H9 (cell line): Measurements from ENCODE around the gene IZUMO4. TPM values are rescaled to one million over a fixed set of nuclear protein-coding genes. Genes with fewer than 3 reads are reported as not detected.

Experiments used
- DNase-seq: peaks from one replicate; pipeline ENCODE4 v3.0.0-alpha.2; 2017
- H2AFZ ChIP-seq: one replicate; pipeline ENCODE4 v1.6.1; 2013; ENCODE audit warnings: mild to moderate bottlenecking, low read length, control low read depth, moderate library complexity
- H2AK5ac ChIP-seq: 2 replicates; pipeline ENCODE4 v1.6.1; 2013; ENCODE audit warnings: low read length, control low read depth, mixed read lengths; ENCODE audit not compliant: insufficient read length
- H2BK120ac ChIP-seq: one replicate; pipeline ENCODE4 v1.6.1; 2013; ENCODE audit warnings: low read depth, mild to moderate bottlenecking, low read length, control low read depth, inconsistent platforms; ENCODE audit not compliant: poor library complexity, severe bottlenecking
- H2BK12ac ChIP-seq: 2 replicates; pipeline ENCODE4 v1.6.1; 2013; ENCODE audit warnings: low read length, control low read depth, mixed read lengths, low read depth; ENCODE audit not compliant: insufficient read length
- H2BK15ac ChIP-seq: 2 replicates; pipeline ENCODE4 v1.6.1; 2013; ENCODE audit warnings: low read depth, low read length, control low read depth
- H2BK20ac ChIP-seq: one replicate; pipeline ENCODE4 v1.6.1; 2013; ENCODE audit warnings: low read depth, mild to moderate bottlenecking, low read length, control low read depth, inconsistent platforms; ENCODE audit not compliant: poor library complexity, severe bottlenecking
- H2BK5ac ChIP-seq: 2 replicates; pipeline ENCODE4 v1.6.1; 2013; ENCODE audit warnings: low read length, control low read depth, mixed read lengths; ENCODE audit not compliant: insufficient read length
- H3K14ac ChIP-seq: 2 replicates; pipeline ENCODE4 v1.6.1; 2013; ENCODE audit warnings: low read length, control low read depth; ENCODE audit not compliant: insufficient read depth
- H3K18ac ChIP-seq: 2 replicates; pipeline ENCODE4 v1.6.1; 2013; ENCODE audit warnings: low read depth, mild to moderate bottlenecking, mixed read lengths, low read length, control low read depth; ENCODE audit not compliant: insufficient read length
- H3K23ac ChIP-seq: 2 replicates; pipeline ENCODE4 v1.6.1; 2013; ENCODE audit warnings: low read length, control low read depth, mixed read lengths, low read depth; ENCODE audit not compliant: insufficient read length
- H3K23me2 ChIP-seq: 2 replicates; pipeline ENCODE4 v1.6.1; 2013; ENCODE audit warnings: low read depth, mild to moderate bottlenecking, mixed read lengths, low read length, control low read depth; ENCODE audit not compliant: insufficient read length, poor library complexity, severe bottlenecking
- H3K27ac ChIP-seq: 2 replicates; pipeline ENCODE4 v1.5.1; 2013; ENCODE audit warnings: low read length, control low read depth, mixed read lengths, low read depth; ENCODE audit not compliant: insufficient read length
- H3K27me3 ChIP-seq: 2 replicates; pipeline ENCODE4 v1.6.1; 2013; ENCODE audit warnings: low read length, control low read depth, inconsistent platforms; ENCODE audit not compliant: insufficient read depth
- H3K4ac ChIP-seq: 2 replicates; pipeline ENCODE4 v1.6.1; 2013; ENCODE audit warnings: low read depth, mild to moderate bottlenecking, control low read depth, inconsistent platforms, low read length, moderate library complexity
- H3K4me1 ChIP-seq: 2 replicates; pipeline ENCODE4 v1.6.1; 2013; ENCODE audit warnings: low read length, control low read depth, inconsistent platforms; ENCODE audit not compliant: insufficient read depth
- H3K4me2 ChIP-seq: 2 replicates; pipeline ENCODE4 v1.6.1; 2013; ENCODE audit warnings: low read length, control low read depth, mixed read lengths; ENCODE audit not compliant: insufficient read length, insufficient read depth
- H3K56ac ChIP-seq: 2 replicates; pipeline ENCODE4 v1.6.1; 2013; ENCODE audit warnings: low read depth, mild to moderate bottlenecking, mixed read lengths, low read length, control low read depth; ENCODE audit not compliant: insufficient read length
- H3K79me1 ChIP-seq: 2 replicates; pipeline ENCODE4 v1.6.1; 2013; ENCODE audit warnings: low read depth, mild to moderate bottlenecking, moderate library complexity, low read length, control low read depth, inconsistent platforms; ENCODE audit not compliant: insufficient read depth, poor library complexity, severe bottlenecking
- H3K79me2 ChIP-seq: 2 replicates; pipeline ENCODE4 v1.6.1; 2013; ENCODE audit warnings: low read length, control low read depth, inconsistent platforms; ENCODE audit not compliant: insufficient read depth
- H3K9ac ChIP-seq: 2 replicates; pipeline ENCODE4 v1.6.1; 2013; ENCODE audit warnings: low read length, control low read depth, mixed read lengths; ENCODE audit not compliant: insufficient read length; ENCODE audit errors: extremely low read depth
- H3K9me3 ChIP-seq: one replicate; pipeline ENCODE4 v1.6.1; 2013; ENCODE audit warnings: low read depth, low read length, inconsistent platforms; ENCODE audit not compliant: control insufficient read depth
- H3T11ph ChIP-seq: one replicate; pipeline ENCODE4 v1.6.1; 2013; ENCODE audit warnings: mild to moderate bottlenecking, low read length, control low read depth, inconsistent platforms
- H4K20me1 ChIP-seq: one replicate; pipeline ENCODE4 v1.6.1; 2013; ENCODE audit not compliant: control insufficient read depth, insufficient read length, insufficient read depth
- H4K5ac ChIP-seq: 2 replicates; pipeline ENCODE4 v1.6.1; 2013; ENCODE audit warnings: low read depth, mild to moderate bottlenecking, mixed read lengths, low read length, control low read depth; ENCODE audit not compliant: insufficient read length
- H4K8ac ChIP-seq: replicated peaks from 2 replicates; pipeline ENCODE4 v1.6.1; 2013; ENCODE audit warnings: low read length, control low read depth, mixed read lengths, low read depth; ENCODE audit not compliant: insufficient read length
- H4K91ac ChIP-seq: 2 replicates; pipeline ENCODE4 v1.6.1; 2013; ENCODE audit warnings: low read depth, mild to moderate bottlenecking, moderate library complexity, mixed read lengths, low read length, control low read depth; ENCODE audit not compliant: insufficient read length
- H3K27ac Mint-ChIP-seq, 3 experiments: 2 replicates in 2 of 3; 3 replicates in 1 of 3; pipeline ENCODE4 v1.8.0; 2020 to 2021; ENCODE audit warnings: mixed read lengths in 3 of 3, mild to moderate bottlenecking in 1 of 3, moderate library complexity in 1 of 3
- H3K27me3 Mint-ChIP-seq: 2 replicates; pipeline ENCODE4 v1.8.0; 2021; ENCODE audit warnings: low read depth, mild to moderate bottlenecking, moderate library complexity, mixed read lengths
- H3K36me3 Mint-ChIP-seq, 3 experiments: 2 replicates in 2 of 3; 3 replicates in 1 of 3; pipeline ENCODE4 v1.8.0; 2020 to 2021; ENCODE audit warnings: low read depth in 3 of 3, mixed read lengths in 3 of 3; ENCODE audit not compliant: insufficient read depth in 1 of 3
- H3K4me1 Mint-ChIP-seq, 2 experiments: 2 replicates each; pipeline ENCODE4 v1.8.0; 2020; ENCODE audit warnings: mixed read lengths in 2 of 2
- H3K4me3 Mint-ChIP-seq, 2 experiments: 2 replicates in 1 of 2; 3 replicates in 1 of 2; pipeline ENCODE4 v1.8.0; 2020 to 2021; ENCODE audit warnings: mild to moderate bottlenecking in 2 of 2, mixed read lengths in 2 of 2, moderate library complexity in 1 of 2
- H3K9me3 Mint-ChIP-seq, 2 experiments: 2 replicates in 1 of 2; 3 replicates in 1 of 2; pipeline ENCODE4 v1.8.0; 2020; ENCODE audit warnings: mild to moderate bottlenecking in 2 of 2, mixed read lengths in 2 of 2, moderate library complexity in 1 of 2
- WGBS: extraction: QIAGEN DNeasy Blood & Tissue Kit; methylation state at CpG from one replicate; pipeline ENCODE4 v1.1.7; 2013; ENCODE audit warnings: missing lambda C conversion rate, low lambda C conversion rate, mixed read lengths; ENCODE audit not compliant: insufficient read length; ENCODE audit errors: extremely low coverage; 5-methylcytosine and 5-hydroxymethylcytosine counted together
- total RNA-seq: library from RNA; stranded (reverse); gene quantifications from 2 replicates; pipeline ENCODE4 v1.2.1, GENCODE V29; 2021
- TF ChIP-seq, protein P1 (sequence below): fragments of 200-600 bp; sonication (generic); conservative IDR thresholded peaks from 3 replicates; pipeline ENCODE4 v1.8.0; 2021; ENCODE audit warnings: antibody characterized with exemption, mild to moderate bottlenecking

Gene IZUMO4
- total RNA-seq, 1 experiment from 2014 or later, result 2.1 TPM

DNA sequence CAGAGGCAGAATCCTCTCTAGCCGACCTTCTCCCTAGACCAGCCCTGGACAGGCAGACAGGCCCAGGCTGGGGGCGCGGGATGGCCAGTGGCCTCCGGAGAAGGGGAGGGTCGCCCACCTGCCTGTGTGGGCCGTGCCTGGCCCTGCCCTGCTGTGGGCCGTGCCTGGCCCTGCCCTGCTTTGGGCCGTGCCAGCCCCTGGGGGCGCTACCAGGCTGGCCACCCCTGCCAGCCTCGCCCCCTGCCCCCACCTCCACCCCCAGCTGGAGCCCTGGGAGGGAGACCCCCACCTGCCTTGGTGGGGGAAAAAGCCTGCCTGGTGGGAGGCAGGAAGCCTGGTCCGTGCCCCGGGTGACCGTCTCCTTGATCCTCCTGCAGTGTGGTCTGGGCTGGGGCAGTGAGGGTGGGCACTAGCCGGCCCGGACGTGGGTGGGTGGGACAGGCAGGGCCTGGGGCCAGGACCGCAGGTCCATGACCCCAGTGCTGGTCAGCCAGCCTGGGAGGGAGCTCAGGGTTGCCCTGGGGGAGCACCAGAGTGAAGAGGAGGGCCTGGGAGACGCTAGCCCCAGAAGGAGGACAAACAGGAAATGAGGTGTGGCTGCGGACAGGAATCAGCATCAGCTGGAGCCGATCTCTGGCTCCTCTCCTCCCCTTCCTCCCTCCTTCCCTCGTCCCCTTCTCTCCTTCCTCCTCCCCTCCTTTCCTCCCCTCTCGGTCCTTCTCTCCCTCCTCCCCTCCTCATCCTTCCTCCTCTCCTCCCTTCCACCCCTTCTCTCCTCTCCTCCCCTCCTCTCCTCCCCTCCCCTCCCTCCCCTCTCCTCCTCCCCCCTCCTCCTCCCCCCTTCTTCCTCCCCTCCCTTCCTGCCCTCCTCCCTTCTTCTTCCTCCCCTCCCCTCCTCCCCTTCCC, 40.5 kb upstream of the IZUMO4 start:
- Histone ChIP-seq H2BK120ac (no peak overlapping the region), H4K20me1 (no peaks in the 10 kb centered on the region), H2BK5ac (no peak overlapping the region), H2BK20ac (no peak overlapping the region), H3K9me3 (no peaks in the 10 kb centered on the region), H2AFZ (no peak overlapping the region), H3K56ac (no peak overlapping the region), H3K79me1 (no peaks in the 10 kb centered on the region), H4K5ac (no peak overlapping the region), H3T11ph (no peak overlapping the region), H3K18ac (no peak overlapping the region), H3K4me1 (no peaks in the 10 kb centered on the region), H3K4ac (no peak overlapping the region), H4K91ac (no peak overlapping the region), H3K23ac (no peak overlapping the region), H3K27me3 (no peaks in the 10 kb centered on the region), H2AK5ac (no peak overlapping the region), H2BK12ac (no peak overlapping the region), H3K79me2 (no peaks in the 10 kb centered on the region), H3K14ac (no peak overlapping the region), H3K27ac (no peak overlapping the region), H4K8ac (no peak overlapping the region), H2BK15ac (no peak overlapping the region), H3K23me2 (peaks cover 5% of the 10 kb centered on the region), H3K9ac (no peak overlapping the region), H3K4me2 (no peak overlapping the region)
- Mint-ChIP-seq H3K4me1 (peaks cover 15 to 33% of the 10 kb centered on the region in 2 experiments), H3K36me3 (no peaks in the 10 kb centered on the region), H3K27me3 (no peaks in the 10 kb centered on the region), H3K27ac (peak overlapping the region in 1 of 3 experiments; percentile 77; a peak in 2 of 7 replicates), H3K4me3 (no peak overlapping the region; a peak in 1 of 5 replicates), H3K9me3 (no peaks in the 10 kb centered on the region; a peak in 1 of 5 replicates)
- no CpG with 5 or more reads among the region's 22 CpGs for WGBS
- DNase-seq, result no peak
- TF ChIP-seq, protein P1, sequence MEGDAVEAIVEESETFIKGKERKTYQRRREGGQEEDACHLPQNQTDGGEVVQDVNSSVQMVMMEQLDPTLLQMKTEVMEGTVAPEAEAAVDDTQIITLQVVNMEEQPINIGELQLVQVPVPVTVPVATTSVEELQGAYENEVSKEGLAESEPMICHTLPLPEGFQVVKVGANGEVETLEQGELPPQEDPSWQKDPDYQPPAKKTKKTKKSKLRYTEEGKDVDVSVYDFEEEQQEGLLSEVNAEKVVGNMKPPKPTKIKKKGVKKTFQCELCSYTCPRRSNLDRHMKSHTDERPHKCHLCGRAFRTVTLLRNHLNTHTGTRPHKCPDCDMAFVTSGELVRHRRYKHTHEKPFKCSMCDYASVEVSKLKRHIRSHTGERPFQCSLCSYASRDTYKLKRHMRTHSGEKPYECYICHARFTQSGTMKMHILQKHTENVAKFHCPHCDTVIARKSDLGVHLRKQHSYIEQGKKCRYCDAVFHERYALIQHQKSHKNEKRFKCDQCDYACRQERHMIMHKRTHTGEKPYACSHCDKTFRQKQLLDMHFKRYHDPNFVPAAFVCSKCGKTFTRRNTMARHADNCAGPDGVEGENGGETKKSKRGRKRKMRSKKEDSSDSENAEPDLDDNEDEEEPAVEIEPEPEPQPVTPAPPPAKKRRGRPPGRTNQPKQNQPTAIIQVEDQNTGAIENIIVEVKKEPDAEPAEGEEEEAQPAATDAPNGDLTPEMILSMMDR, result no peak
